WTC11 (cell line): Measurements from ENCODE around the gene ABHD16B. TPM values are rescaled to one million over a fixed set of nuclear protein-coding genes. Genes with fewer than 3 reads are reported as not detected.

Source experiments
- ATAC-seq: fragments of 200-7000 bp; cut with Tn5 transposase; 2 replicates; pipeline ENCODE4 v1.10.0; 2021; ENCODE audit warnings: mild to moderate bottlenecking, moderate library complexity
- CTCF ChIA-PET: fragments of 300-600 bp; sonication (Branson Sonifier 250); formaldehyde crosslinking; loops from one replicate; lab custom pipeline; 2021; ENCODE audit warnings: antibody characterized with exemption; lab: Charles Lee
- POLR2A ChIA-PET: fragments of 350-600 bp; sonication (Branson Sonifier 250); formaldehyde crosslinking; loops from one replicate; lab custom pipeline; 2021; ENCODE audit warnings: antibody characterized with exemption; lab: Charles Lee
- DNase-seq: peaks from one replicate; pipeline ENCODE4 v3.0.0; 2021; ENCODE audit warnings: low spot score
- H3K27ac Mint-ChIP-seq: 2 replicates; pipeline ENCODE4 v1.8.0; 2021; ENCODE audit warnings: mixed read lengths
- H3K27me3 Mint-ChIP-seq: 2 replicates; pipeline ENCODE4 v1.8.0; 2021; ENCODE audit warnings: low read depth, mild to moderate bottlenecking, moderate library complexity, mixed read lengths
- H3K36me3 Mint-ChIP-seq: 2 replicates; pipeline ENCODE4 v1.8.0; 2021; ENCODE audit warnings: mixed read lengths
- H3K4me1 Mint-ChIP-seq: 2 replicates; pipeline ENCODE4 v1.8.0; 2022; ENCODE audit warnings: mixed read lengths
- H3K4me3 Mint-ChIP-seq: 2 replicates; pipeline ENCODE4 v1.8.0; 2021; ENCODE audit warnings: mild to moderate bottlenecking, moderate library complexity, mixed read lengths
- H3K9me3 Mint-ChIP-seq: 2 replicates; pipeline ENCODE4 v1.8.0; 2021; ENCODE audit warnings: mixed read lengths
- ATF1 ChIP-seq: sonication (generic); formaldehyde crosslinking; IDR thresholded peaks from 2 replicates; pipeline ENCODE4 v1.8.1; 2023; ENCODE audit warnings: mild to moderate bottlenecking, moderate library complexity, missing genetic modification reagents
- GRHL2 ChIP-seq: fragments of 250-450 bp; sonication (Bioruptor Pico); IDR thresholded peaks from 2 replicates; pipeline ENCODE4 v1.8.0; 2022; ENCODE audit warnings: mild to moderate bottlenecking, moderate library complexity; ENCODE audit not compliant: insufficient replicate concordance, severe bottlenecking
- GTF2I ChIP-seq: fragments of 250-450 bp; sonication (Bioruptor Pico); conservative IDR thresholded peaks from 2 replicates; pipeline ENCODE4 v1.4.0; 2021; ENCODE audit warnings: mild to moderate bottlenecking
- JAZF1 ChIP-seq: fragments of 250-450 bp; sonication (Bioruptor Pico); IDR thresholded peaks from 2 replicates; pipeline ENCODE4 v1.9.0; 2021; ENCODE audit warnings: moderate library complexity, mild to moderate bottlenecking, inconsistent platforms
- JUN ChIP-seq: sonication (generic); formaldehyde crosslinking; IDR thresholded peaks from 2 replicates; pipeline ENCODE4 v1.8.0; 2023; ENCODE audit warnings: mild to moderate bottlenecking, missing genetic modification reagents
- KAT7 ChIP-seq: sonication (generic); formaldehyde crosslinking; IDR thresholded peaks from 2 replicates; pipeline ENCODE4 v1.8.1; 2023; ENCODE audit warnings: missing genetic modification reagents, mild to moderate bottlenecking, borderline replicate concordance
- MXD4 ChIP-seq: fragments of 250-450 bp; sonication (Bioruptor Pico); IDR thresholded peaks from 2 replicates; pipeline ENCODE4 v1.8.0; 2021; ENCODE audit warnings: mild to moderate bottlenecking, moderate library complexity, borderline replicate concordance
- NFATC4 ChIP-seq: fragments of 250-450 bp; sonication (Bioruptor Pico); IDR thresholded peaks from 2 replicates; pipeline ENCODE4 v1.9.0; 2021; ENCODE audit warnings: mild to moderate bottlenecking
- TCF7 ChIP-seq: sonication (generic); formaldehyde crosslinking; IDR thresholded peaks from 2 replicates; pipeline ENCODE4 v1.8.0; 2022; ENCODE audit warnings: mild to moderate bottlenecking, low read depth, missing genetic modification reagents, moderate library complexity
- TEAD1 ChIP-seq: sonication (generic); formaldehyde crosslinking; IDR thresholded peaks from 2 replicates; pipeline ENCODE4 v1.8.0; 2022; ENCODE audit warnings: mild to moderate bottlenecking, missing genetic modification reagents
- ZNF219 ChIP-seq: sonication (generic); formaldehyde crosslinking; IDR thresholded peaks from 2 replicates; pipeline ENCODE4 v1.8.0; 2023; ENCODE audit warnings: missing genetic modification reagents, mild to moderate bottlenecking, borderline replicate concordance
- total RNA-seq: library from RNA; stranded (reverse); gene quantifications from 3 replicates; pipeline ENCODE4 v1.2.3, GENCODE V29; 2021
- TF ChIP-seq, protein P1 (sequence below): sonication (generic); formaldehyde crosslinking; IDR thresholded peaks from 2 replicates; pipeline ENCODE4 v1.8.0; 2023; ENCODE audit warnings: missing genetic modification reagents, mild to moderate bottlenecking, borderline replicate concordance
- TF ChIP-seq, protein P2 (sequence below): sonication (generic); formaldehyde crosslinking; IDR thresholded peaks from 2 replicates; pipeline ENCODE4 v1.8.1; 2022; ENCODE audit warnings: low read depth, missing genetic modification reagents, borderline replicate concordance
- TF ChIP-seq, protein P3 (sequence below): sonication (generic); formaldehyde crosslinking; IDR thresholded peaks from 2 replicates; pipeline ENCODE4 v1.8.0; 2022; ENCODE audit warnings: mild to moderate bottlenecking, missing genetic modification reagents
- TF ChIP-seq, protein P4 (sequence below): sonication (generic); formaldehyde crosslinking; IDR thresholded peaks from 2 replicates; pipeline ENCODE4 v1.8.0; 2023; ENCODE audit warnings: missing genetic modification reagents
- TF ChIP-seq, protein P5 (sequence below): fragments of 250-450 bp; sonication (Bioruptor Pico); conservative IDR thresholded peaks from 2 replicates; pipeline ENCODE4 v1.9.0; 2021; ENCODE audit warnings: mild to moderate bottlenecking
- TF ChIP-seq, protein P6 (sequence below): sonication (generic); formaldehyde crosslinking; IDR thresholded peaks from 2 replicates; pipeline ENCODE4 v1.8.1; 2022; ENCODE audit warnings: mild to moderate bottlenecking, moderate library complexity, missing genetic modification reagents
- TF ChIP-seq, protein P7 (sequence below): sonication (generic); formaldehyde crosslinking; conservative IDR thresholded peaks from 2 replicates; pipeline ENCODE4 v1.8.1; 2022; ENCODE audit warnings: mild to moderate bottlenecking, missing genetic modification reagents
- TF ChIP-seq, protein P8 (sequence below): sonication (generic); formaldehyde crosslinking; IDR thresholded peaks from 2 replicates; pipeline ENCODE4 v1.8.1; 2022; ENCODE audit warnings: low read depth, mild to moderate bottlenecking, moderate library complexity, missing genetic modification reagents, borderline replicate concordance

The ABHD16B gene
- total RNA-seq, 1 experiment from 2014 or later, result 0.11 TPM

DNA sequence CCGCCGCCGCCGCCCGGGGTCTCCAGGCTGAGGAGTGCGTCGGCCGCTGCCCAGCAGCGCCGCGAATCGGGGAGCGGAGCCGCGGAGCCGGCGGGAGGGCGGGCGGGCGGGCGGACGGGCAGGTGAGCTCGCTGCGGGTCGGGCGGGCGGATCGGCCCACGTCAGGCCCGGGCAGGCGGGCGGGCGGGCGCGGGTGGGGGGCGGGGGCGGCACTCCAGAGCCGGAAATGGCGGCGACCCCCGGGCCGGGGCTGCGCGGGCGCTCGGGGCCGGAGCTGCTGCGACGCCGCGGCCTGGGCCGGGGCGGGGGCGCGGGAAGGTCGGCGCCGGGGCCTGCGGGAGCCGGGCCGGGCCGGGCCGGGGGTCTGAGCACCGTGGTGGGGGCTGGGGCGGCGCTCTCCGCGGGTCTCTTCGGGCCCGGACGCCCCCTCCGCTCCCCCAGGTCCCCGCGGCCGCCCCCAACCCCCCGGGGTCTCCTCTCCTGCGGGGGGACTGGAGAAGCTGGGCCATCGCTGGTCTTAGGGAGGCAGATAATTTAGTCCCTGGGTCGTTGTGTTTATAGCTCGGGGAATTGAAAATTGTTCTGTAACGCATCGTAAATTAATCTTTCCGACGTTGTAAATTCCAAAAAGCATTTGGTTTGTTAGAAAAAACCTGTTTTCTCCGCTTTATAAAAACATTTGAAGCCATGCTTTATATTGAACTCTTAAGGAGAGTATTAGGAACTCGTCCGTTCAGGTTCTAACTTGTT, 34.1 kb downstream of the ABHD16B start (continued):
- TF ChIP-seq, protein P1, sequence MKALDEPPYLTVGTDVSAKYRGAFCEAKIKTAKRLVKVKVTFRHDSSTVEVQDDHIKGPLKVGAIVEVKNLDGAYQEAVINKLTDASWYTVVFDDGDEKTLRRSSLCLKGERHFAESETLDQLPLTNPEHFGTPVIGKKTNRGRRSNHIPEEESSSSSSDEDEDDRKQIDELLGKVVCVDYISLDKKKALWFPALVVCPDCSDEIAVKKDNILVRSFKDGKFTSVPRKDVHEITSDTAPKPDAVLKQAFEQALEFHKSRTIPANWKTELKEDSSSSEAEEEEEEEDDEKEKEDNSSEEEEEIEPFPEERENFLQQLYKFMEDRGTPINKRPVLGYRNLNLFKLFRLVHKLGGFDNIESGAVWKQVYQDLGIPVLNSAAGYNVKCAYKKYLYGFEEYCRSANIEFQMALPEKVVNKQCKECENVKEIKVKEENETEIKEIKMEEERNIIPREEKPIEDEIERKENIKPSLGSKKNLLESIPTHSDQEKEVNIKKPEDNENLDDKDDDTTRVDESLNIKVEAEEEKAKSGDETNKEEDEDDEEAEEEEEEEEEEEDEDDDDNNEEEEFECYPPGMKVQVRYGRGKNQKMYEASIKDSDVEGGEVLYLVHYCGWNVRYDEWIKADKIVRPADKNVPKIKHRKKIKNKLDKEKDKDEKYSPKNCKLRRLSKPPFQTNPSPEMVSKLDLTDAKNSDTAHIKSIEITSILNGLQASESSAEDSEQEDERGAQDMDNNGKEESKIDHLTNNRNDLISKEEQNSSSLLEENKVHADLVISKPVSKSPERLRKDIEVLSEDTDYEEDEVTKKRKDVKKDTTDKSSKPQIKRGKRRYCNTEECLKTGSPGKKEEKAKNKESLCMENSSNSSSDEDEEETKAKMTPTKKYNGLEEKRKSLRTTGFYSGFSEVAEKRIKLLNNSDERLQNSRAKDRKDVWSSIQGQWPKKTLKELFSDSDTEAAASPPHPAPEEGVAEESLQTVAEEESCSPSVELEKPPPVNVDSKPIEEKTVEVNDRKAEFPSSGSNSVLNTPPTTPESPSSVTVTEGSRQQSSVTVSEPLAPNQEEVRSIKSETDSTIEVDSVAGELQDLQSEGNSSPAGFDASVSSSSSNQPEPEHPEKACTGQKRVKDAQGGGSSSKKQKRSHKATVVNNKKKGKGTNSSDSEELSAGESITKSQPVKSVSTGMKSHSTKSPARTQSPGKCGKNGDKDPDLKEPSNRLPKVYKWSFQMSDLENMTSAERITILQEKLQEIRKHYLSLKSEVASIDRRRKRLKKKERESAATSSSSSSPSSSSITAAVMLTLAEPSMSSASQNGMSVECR (CRISPR knock-in tag), result no peak
- TF ChIP-seq, protein P2, sequence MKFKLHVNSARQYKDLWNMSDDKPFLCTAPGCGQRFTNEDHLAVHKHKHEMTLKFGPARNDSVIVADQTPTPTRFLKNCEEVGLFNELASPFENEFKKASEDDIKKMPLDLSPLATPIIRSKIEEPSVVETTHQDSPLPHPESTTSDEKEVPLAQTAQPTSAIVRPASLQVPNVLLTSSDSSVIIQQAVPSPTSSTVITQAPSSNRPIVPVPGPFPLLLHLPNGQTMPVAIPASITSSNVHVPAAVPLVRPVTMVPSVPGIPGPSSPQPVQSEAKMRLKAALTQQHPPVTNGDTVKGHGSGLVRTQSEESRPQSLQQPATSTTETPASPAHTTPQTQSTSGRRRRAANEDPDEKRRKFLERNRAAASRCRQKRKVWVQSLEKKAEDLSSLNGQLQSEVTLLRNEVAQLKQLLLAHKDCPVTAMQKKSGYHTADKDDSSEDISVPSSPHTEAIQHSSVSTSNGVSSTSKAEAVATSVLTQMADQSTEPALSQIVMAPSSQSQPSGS, result no peak
- TF ChIP-seq, protein P3, sequence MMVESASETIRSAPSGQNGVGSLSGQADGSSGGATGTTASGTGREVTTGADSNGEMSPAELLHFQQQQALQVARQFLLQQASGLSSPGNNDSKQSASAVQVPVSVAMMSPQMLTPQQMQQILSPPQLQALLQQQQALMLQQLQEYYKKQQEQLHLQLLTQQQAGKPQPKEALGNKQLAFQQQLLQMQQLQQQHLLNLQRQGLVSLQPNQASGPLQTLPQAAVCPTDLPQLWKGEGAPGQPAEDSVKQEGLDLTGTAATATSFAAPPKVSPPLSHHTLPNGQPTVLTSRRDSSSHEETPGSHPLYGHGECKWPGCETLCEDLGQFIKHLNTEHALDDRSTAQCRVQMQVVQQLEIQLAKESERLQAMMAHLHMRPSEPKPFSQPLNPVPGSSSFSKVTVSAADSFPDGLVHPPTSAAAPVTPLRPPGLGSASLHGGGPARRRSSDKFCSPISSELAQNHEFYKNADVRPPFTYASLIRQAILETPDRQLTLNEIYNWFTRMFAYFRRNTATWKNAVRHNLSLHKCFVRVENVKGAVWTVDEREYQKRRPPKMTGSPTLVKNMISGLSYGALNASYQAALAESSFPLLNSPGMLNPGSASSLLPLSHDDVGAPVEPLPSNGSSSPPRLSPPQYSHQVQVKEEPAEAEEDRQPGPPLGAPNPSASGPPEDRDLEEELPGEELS (CRISPR knock-in tag), result no peak
- no peak for TF ChIP-seq TCF7 (CRISPR knock-in tag)
- TF ChIP-seq NFATC4, result no peak
- TF ChIP-seq, protein P4, sequence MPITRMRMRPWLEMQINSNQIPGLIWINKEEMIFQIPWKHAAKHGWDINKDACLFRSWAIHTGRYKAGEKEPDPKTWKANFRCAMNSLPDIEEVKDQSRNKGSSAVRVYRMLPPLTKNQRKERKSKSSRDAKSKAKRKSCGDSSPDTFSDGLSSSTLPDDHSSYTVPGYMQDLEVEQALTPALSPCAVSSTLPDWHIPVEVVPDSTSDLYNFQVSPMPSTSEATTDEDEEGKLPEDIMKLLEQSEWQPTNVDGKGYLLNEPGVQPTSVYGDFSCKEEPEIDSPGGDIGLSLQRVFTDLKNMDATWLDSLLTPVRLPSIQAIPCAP (CRISPR knock-in tag), result no peak
- TF ChIP-seq TEAD1 (CRISPR knock-in tag), result no peak
- TF ChIP-seq GTF2I (CRISPR knock-in tag), result no peak
- TF ChIP-seq, protein P5, sequence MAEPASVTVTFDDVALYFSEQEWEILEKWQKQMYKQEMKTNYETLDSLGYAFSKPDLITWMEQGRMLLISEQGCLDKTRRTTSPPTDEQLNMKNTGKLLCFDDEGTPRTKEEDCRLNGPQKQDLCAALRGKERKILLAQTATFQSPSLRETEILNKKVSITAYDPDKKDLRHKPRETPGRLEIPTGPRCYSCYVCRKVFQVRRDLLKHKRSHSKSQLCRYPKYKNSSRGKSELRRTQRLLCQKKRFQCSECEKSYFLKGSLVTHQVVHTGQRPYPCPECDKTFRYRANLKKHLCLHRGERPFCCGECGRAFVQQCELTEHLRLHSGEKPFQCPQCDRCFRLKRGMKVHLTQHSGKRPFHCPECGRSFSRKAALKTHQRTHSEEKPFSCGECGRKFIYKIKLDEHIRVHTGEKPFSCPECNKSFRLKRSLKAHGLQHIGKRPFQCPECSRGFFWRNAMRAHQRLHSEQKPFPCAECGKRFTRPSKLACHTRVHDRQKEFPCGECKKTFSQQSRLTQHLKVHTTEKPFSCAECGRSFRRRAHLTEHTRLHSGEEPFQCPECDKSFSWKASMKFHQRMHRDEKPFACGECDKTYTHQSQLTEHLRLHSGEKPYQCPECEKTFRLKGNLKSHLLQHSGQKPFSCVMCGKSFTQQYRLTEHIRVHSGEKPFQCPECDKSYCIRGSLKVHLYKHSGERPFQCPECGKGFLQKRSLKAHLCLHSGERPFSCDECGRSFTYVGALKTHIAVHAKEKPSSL, result no peak

DNA sequence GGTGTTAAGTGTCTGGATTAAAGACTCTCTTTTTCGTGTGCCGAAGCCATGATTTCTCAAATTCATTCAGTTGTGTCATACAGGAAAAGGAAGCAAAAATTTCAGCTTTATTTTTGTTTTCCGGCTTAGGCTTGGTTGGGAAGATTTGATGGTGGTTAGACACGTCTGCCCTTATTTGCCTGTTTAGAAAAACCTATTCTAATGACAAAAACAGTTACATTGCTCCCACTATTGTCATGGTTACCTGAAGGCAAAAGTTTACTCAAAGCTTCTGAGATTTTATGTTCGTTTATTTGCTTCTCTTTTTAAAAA, 34.6 kb downstream of the ABHD16B start:
- ATAC-seq (no peak), DNase-seq (no peak)
- H3K4me1 Mint-ChIP-seq, result peaks cover 15% of the 10 kb centered on the region
- H3K4me3 Mint-ChIP-seq, result peak overlapping the region; percentile 87
- ChIA-PET POLR2A (no interaction called here), CTCF (interaction anchor here (1.2 to 4.2 kb wide), 5 partner anchors 38 to 161 kb away, joined by 3 to 20 read pairs (median 6); partner anchors contain the start of gene SAMD10)
- TF ChIP-seq JUN (no peak), NFATC4 (no peak), KAT7 (CRISPR knock-in tag) (no peak), ATF1 (CRISPR knock-in tag) (no peak), JAZF1 (CRISPR knock-in tag) (no peak), GRHL2 (CRISPR knock-in tag) (no peak), MXD4 (no peak), ZNF219 (CRISPR knock-in tag) (no peak), TEAD1 (CRISPR knock-in tag) (no peak), GTF2I (CRISPR knock-in tag) (no peak)
- TF ChIP-seq, protein P6, sequence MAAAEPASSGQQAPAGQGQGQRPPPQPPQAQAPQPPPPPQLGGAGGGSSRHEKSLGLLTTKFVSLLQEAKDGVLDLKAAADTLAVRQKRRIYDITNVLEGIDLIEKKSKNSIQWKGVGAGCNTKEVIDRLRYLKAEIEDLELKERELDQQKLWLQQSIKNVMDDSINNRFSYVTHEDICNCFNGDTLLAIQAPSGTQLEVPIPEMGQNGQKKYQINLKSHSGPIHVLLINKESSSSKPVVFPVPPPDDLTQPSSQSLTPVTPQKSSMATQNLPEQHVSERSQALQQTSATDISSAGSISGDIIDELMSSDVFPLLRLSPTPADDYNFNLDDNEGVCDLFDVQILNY (CRISPR knock-in tag), result no peak
- TF ChIP-seq, protein P7, sequence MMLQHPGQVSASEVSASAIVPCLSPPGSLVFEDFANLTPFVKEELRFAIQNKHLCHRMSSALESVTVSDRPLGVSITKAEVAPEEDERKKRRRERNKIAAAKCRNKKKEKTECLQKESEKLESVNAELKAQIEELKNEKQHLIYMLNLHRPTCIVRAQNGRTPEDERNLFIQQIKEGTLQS (CRISPR knock-in tag), result no peak
- TF ChIP-seq, protein P8, sequence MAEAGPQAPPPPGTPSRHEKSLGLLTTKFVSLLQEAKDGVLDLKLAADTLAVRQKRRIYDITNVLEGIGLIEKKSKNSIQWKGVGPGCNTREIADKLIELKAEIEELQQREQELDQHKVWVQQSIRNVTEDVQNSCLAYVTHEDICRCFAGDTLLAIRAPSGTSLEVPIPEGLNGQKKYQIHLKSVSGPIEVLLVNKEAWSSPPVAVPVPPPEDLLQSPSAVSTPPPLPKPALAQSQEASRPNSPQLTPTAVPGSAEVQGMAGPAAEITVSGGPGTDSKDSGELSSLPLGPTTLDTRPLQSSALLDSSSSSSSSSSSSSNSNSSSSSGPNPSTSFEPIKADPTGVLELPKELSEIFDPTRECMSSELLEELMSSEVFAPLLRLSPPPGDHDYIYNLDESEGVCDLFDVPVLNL (CRISPR knock-in tag), result no peak
- H3K36me3 Mint-ChIP-seq, result peaks cover 6% of the 10 kb centered on the region
- H3K9me3 Mint-ChIP-seq, result no peaks in the 10 kb centered on the region
- peak overlapping the region; percentile 81 for H3K27ac Mint-ChIP-seq
- H3K27me3 Mint-ChIP-seq, result no peaks in the 10 kb centered on the region
